ENCODE measurements around the gene SLC17A7. TPM values are rescaled to one million over a fixed set of nuclear protein-coding genes. Genes with fewer than 3 reads are reported as not detected.

The SLC17A7 gene
- total and polyA plus RNA-seq, 2 donors (not counting 1 experiment from before 2014, with no cell fraction given) = 0.08 to 0.33 TPM

GRCh38 chr19:49472936-49473335 lies 31.6 kb upstream of the SLC17A7 start:
- Histone ChIP-seq H3K4me3 (replicated peaks in 1 of 4; ENCODE audit: control extremely low read depth in 1 of 4, insufficient read depth in 1 of 4, low read depth in 3 of 4, low read length in 4 of 4) (no peak overlapping the region), H3K36me3 (ENCODE audit: control insufficient read depth, insufficient read depth, low read length) (no peaks in the 10 kb centered on the region), H3K4me2 (ENCODE audit: extremely low read depth, insufficient read depth, low read length) (no peak overlapping the region), H3K9me3 (ENCODE audit: control insufficient read depth, insufficient read depth, low read depth, low read length) (no peaks in the 10 kb centered on the region), H3K27ac (ENCODE audit: insufficient read depth, low read length) (no peak overlapping the region), H3K4me1 (ENCODE audit: control insufficient read depth, extremely low read depth, insufficient read depth, low read length) (no peaks in the 10 kb centered on the region), H2AFZ (ENCODE audit: low read length) (peak overlapping the region; percentile 45), H3K79me2 (ENCODE audit: control insufficient read depth, insufficient read depth, low read length) (no peaks in the 10 kb centered on the region), H3K9ac (ENCODE audit: insufficient read depth, low read length) (no peak overlapping the region), H4K20me1 (ENCODE audit: control insufficient read depth, extremely low read depth, insufficient read depth, low read length) (no peaks in the 10 kb centered on the region), H3K27me3 (ENCODE audit: control insufficient read depth, insufficient read depth, low read length) (no peaks in the 10 kb centered on the region)
- no peak for DNase-seq (ENCODE audit: low read depth in 2 of 2)
- TF ChIP-seq EZH2 (IDR thresholded peaks at IDR 0.05; ENCODE audit: low read length, missing control alignments) (no peak), CTCF (conservative IDR thresholded peaks at IDR 0.05 in 1 of 2, IDR thresholded peaks at IDR 0.05 in 1 of 2; ENCODE audit: low read depth in 1 of 2, low read length in 2 of 2) (no peak)

GRCh38 chr19:49470615-49470978 lies 29.3 kb upstream of the SLC17A7 start:
- DNase-seq (ENCODE audit: low read depth in 2 of 2) = no peak
- Histone ChIP-seq H3K79me2 (ENCODE audit: control insufficient read depth, insufficient read depth, low read length) (no peaks in the 10 kb centered on the region), H2AFZ (ENCODE audit: low read length) (no peak overlapping the region), H3K9me3 (ENCODE audit: control insufficient read depth, insufficient read depth, low read depth, low read length) (no peaks in the 10 kb centered on the region), H3K27me3 (ENCODE audit: control insufficient read depth, insufficient read depth, low read length) (no peaks in the 10 kb centered on the region), H3K4me2 (ENCODE audit: extremely low read depth, insufficient read depth, low read length) (no peak overlapping the region), H3K36me3 (ENCODE audit: control insufficient read depth, insufficient read depth, low read length) (no peaks in the 10 kb centered on the region), H3K4me3 (replicated peaks in 1 of 4; ENCODE audit: control extremely low read depth in 1 of 4, insufficient read depth in 1 of 4, low read depth in 3 of 4, low read length in 4 of 4) (no peak overlapping the region), H3K9ac (ENCODE audit: insufficient read depth, low read length) (no peak overlapping the region), H3K4me1 (ENCODE audit: control insufficient read depth, extremely low read depth, insufficient read depth, low read length) (no peaks in the 10 kb centered on the region), H3K27ac (ENCODE audit: insufficient read depth, low read length) (no peak overlapping the region), H4K20me1 (ENCODE audit: control insufficient read depth, extremely low read depth, insufficient read depth, low read length) (no peaks in the 10 kb centered on the region)
- no peak for TF ChIP-seq EZH2 (IDR thresholded peaks at IDR 0.05; ENCODE audit: low read length, missing control alignments)
- no peak for TF ChIP-seq CTCF (conservative IDR thresholded peaks at IDR 0.05 in 1 of 2, IDR thresholded peaks at IDR 0.05 in 1 of 2; ENCODE audit: low read depth in 1 of 2, low read length in 2 of 2)

- no peak for DNase-seq (ENCODE audit: low read depth in 2 of 2)
- no peak overlapping the region for H2AFZ ChIP-seq (ENCODE audit: low read length)
- no peak overlapping the region for H3K4me3 ChIP-seq (replicated peaks in 1 of 4; ENCODE audit: control extremely low read depth in 1 of 4, insufficient read depth in 1 of 4, low read depth in 3 of 4, low read length in 4 of 4)
- no peaks in the 10 kb centered on the region for H4K20me1 ChIP-seq (ENCODE audit: control insufficient read depth, extremely low read depth, insufficient read depth, low read length)
- no peak overlapping the region for H3K27ac ChIP-seq (ENCODE audit: insufficient read depth, low read length)
- no peaks in the 10 kb centered on the region for H3K36me3 ChIP-seq (ENCODE audit: control insufficient read depth, insufficient read depth, low read length)
- TF ChIP-seq EZH2 (IDR thresholded peaks at IDR 0.05; ENCODE audit: low read length, missing control alignments) (no peak), CTCF (conservative IDR thresholded peaks at IDR 0.05 in 1 of 2, IDR thresholded peaks at IDR 0.05 in 1 of 2; ENCODE audit: low read depth in 1 of 2, low read length in 2 of 2) (peak in 1 of 2 donors; percentile 5)
- H3K79me2 ChIP-seq (ENCODE audit: control insufficient read depth, insufficient read depth, low read length) = no peaks in the 10 kb centered on the region
- H3K27me3 ChIP-seq (ENCODE audit: control insufficient read depth, insufficient read depth, low read length) = no peaks in the 10 kb centered on the region
- H3K4me1 ChIP-seq (ENCODE audit: control insufficient read depth, extremely low read depth, insufficient read depth, low read length) = no peaks in the 10 kb centered on the region
- H3K9me3 ChIP-seq (ENCODE audit: control insufficient read depth, insufficient read depth, low read depth, low read length) = no peaks in the 10 kb centered on the region
- H3K4me2 ChIP-seq (ENCODE audit: extremely low read depth, insufficient read depth, low read length) = no peak overlapping the region
- no peak overlapping the region for H3K9ac ChIP-seq (ENCODE audit: insufficient read depth, low read length)
These were observed 28.7 kb upstream of the SLC17A7 start for GRCh38 chr19:49469828-49470614.

Data from fibroblast of lung (primary cell).